DOHH2 (cell line): ENCODE measurements around the gene MACROD2.

Experiments used
- H3F3A ChIP-seq: fragments of 200-600 bp; sonication (generic), shearing (Covaris generic); 2 replicates; pipeline ENCODE4 v1.6.0; 2016; ENCODE audit warnings: antibody characterized with exemption, mild to moderate bottlenecking; ENCODE audit not compliant: control insufficient read depth, insufficient read depth
- H3K27ac ChIP-seq: fragments of 200-600 bp; sonication (generic); 2 replicates; pipeline ENCODE4 v1.5.1; 2014; ENCODE audit warnings: low read depth, mild to moderate bottlenecking, low read length, moderate library complexity
- H3K27me3 ChIP-seq: fragments of 200-600 bp; sonication (generic); 2 replicates; pipeline ENCODE4 v1.6.1; 2014; ENCODE audit warnings: mild to moderate bottlenecking, low read length, mixed read lengths; ENCODE audit not compliant: control insufficient read depth
- H3K36me3 ChIP-seq: fragments of 200-600 bp; sonication (generic); 2 replicates; pipeline ENCODE4 v1.6.1; 2014; ENCODE audit warnings: mild to moderate bottlenecking, low read length, moderate library complexity, mixed read lengths; ENCODE audit not compliant: control insufficient read depth
- H3K4me1 ChIP-seq: fragments of 200-600 bp; sonication (generic); 2 replicates; pipeline ENCODE4 v1.6.1; 2014; ENCODE audit warnings: mild to moderate bottlenecking, low read length, mixed read lengths; ENCODE audit not compliant: control insufficient read depth
- H3K4me2 ChIP-seq: fragments of 200-600 bp; sonication (generic); 2 replicates; pipeline ENCODE4 v1.6.0; 2014; ENCODE audit warnings: mild to moderate bottlenecking, low read length, moderate library complexity
- H3K4me3 ChIP-seq: fragments of 200-600 bp; sonication (generic); 2 replicates; pipeline ENCODE4 v1.5.1; 2014; ENCODE audit warnings: mild to moderate bottlenecking, low read length, mixed read lengths
- H3K79me2 ChIP-seq: fragments of 200-600 bp; sonication (generic); 2 replicates; pipeline ENCODE4 v1.6.1; 2014; ENCODE audit warnings: mild to moderate bottlenecking, low read length, mixed read lengths; ENCODE audit not compliant: control insufficient read depth
- H3K9me2 ChIP-seq: fragments of 200-600 bp; sonication (generic); replicated peaks from 2 replicates; pipeline ENCODE4 v1.6.1; 2014; ENCODE audit warnings: mild to moderate bottlenecking, low read length, mixed read lengths; ENCODE audit not compliant: control insufficient read depth
- H3K9me3 ChIP-seq: fragments of 200-600 bp; sonication (generic); 2 replicates; pipeline ENCODE4 v1.6.1; 2014; ENCODE audit warnings: antibody characterized with exemption, low read length, mixed read lengths; ENCODE audit not compliant: control insufficient read depth, insufficient read depth
- H4K20me1 ChIP-seq: fragments of 200-600 bp; sonication (generic); 2 replicates; pipeline ENCODE4 v1.6.0; 2014; ENCODE audit warnings: low read depth, mild to moderate bottlenecking, antibody characterized with exemption, low read length, moderate library complexity; ENCODE audit not compliant: control insufficient read depth, insufficient read depth
- CTCF ChIP-seq: fragments of 200-600 bp; sonication (generic); IDR thresholded peaks from one replicate; pipeline ENCODE4 v1.5.1; 2014; ENCODE audit warnings: antibody characterized with exemption, mild to moderate bottlenecking, low read depth, low read length; ENCODE audit not compliant: poor library complexity, severe bottlenecking
- EZH2phosphoT487 ChIP-seq: fragments of 200-600 bp; sonication (generic); IDR thresholded peaks from 2 replicates; pipeline ENCODE4 v1.6.1; 2017; ENCODE audit warnings: borderline replicate concordance, mild to moderate bottlenecking, antibody characterized with exemption, low read length, moderate library complexity, mixed read lengths

Gene MACROD2

GRCh38 chr20:14489544-14489943 is 494.2 kb downstream of the MACROD2 start:
- Histone ChIP-seq H3F3A (no peaks in the 10 kb centered on the region), H3K9me3 (no peaks in the 10 kb centered on the region), H3K4me3 (no peak overlapping the region), H3K79me2 (no peaks in the 10 kb centered on the region), H3K27me3 (no peaks in the 10 kb centered on the region), H3K4me2 (no peak overlapping the region), H3K27ac (no peak overlapping the region), H3K36me3 (no peaks in the 10 kb centered on the region), H4K20me1 (no peaks in the 10 kb centered on the region), H3K4me1 (no peaks in the 10 kb centered on the region), H3K9me2 (no peaks in the 10 kb centered on the region)
- TF ChIP-seq CTCF = no peak
- no peak for TF ChIP-seq EZH2phosphoT487

- no peak overlapping the region for H3K4me3 ChIP-seq
- no peaks in the 10 kb centered on the region for H3K79me2 ChIP-seq
- no peak overlapping the region for H3K4me2 ChIP-seq
- no peaks in the 10 kb centered on the region for H3K9me3 ChIP-seq
- no peaks in the 10 kb centered on the region for H4K20me1 ChIP-seq
- no peaks in the 10 kb centered on the region for H3K4me1 ChIP-seq
- TF ChIP-seq EZH2phosphoT487 (no peak), CTCF (no peak)
- no peaks in the 10 kb centered on the region for H3K36me3 ChIP-seq
- no peaks in the 10 kb centered on the region for H3K9me2 ChIP-seq
- H3F3A ChIP-seq = no peaks in the 10 kb centered on the region
- H3K27me3 ChIP-seq = no peaks in the 10 kb centered on the region
- no peak overlapping the region for H3K27ac ChIP-seq
These were observed 496.1 kb downstream of the MACROD2 start for GRCh38 chr20:14491436-14491835.

- H3K79me2 ChIP-seq = no peaks in the 10 kb centered on the region
- H3K36me3 ChIP-seq = no peaks in the 10 kb centered on the region
- no peaks in the 10 kb centered on the region for H3K9me2 ChIP-seq
- H3K4me2 ChIP-seq = no peak overlapping the region
- H3K4me1 ChIP-seq = no peaks in the 10 kb centered on the region
- no peaks in the 10 kb centered on the region for H3K27me3 ChIP-seq
- TF ChIP-seq CTCF (no peak), EZH2phosphoT487 (no peak)
- no peak overlapping the region for H3K4me3 ChIP-seq
- H3K27ac ChIP-seq = no peak overlapping the region
- no peaks in the 10 kb centered on the region for H3F3A ChIP-seq
- H3K9me3 ChIP-seq = no peaks in the 10 kb centered on the region
- H4K20me1 ChIP-seq = no peaks in the 10 kb centered on the region
These were observed 498.1 kb downstream of the MACROD2 start for GRCh38 chr20:14493408-14493807.

GRCh38 chr20:14494355-14494754 is 499.0 kb downstream of the MACROD2 start:
- H3K4me2 ChIP-seq = no peak overlapping the region
- no peaks in the 10 kb centered on the region for H3K9me2 ChIP-seq
- no peaks in the 10 kb centered on the region for H3F3A ChIP-seq
- H4K20me1 ChIP-seq = no peaks in the 10 kb centered on the region
- H3K9me3 ChIP-seq = no peaks in the 10 kb centered on the region
- H3K36me3 ChIP-seq = no peaks in the 10 kb centered on the region
- H3K4me1 ChIP-seq = no peaks in the 10 kb centered on the region
- H3K79me2 ChIP-seq = no peaks in the 10 kb centered on the region
- H3K27ac ChIP-seq = no peak overlapping the region
- TF ChIP-seq EZH2phosphoT487 (no peak), CTCF (no peak)
- H3K27me3 ChIP-seq = no peaks in the 10 kb centered on the region
- H3K4me3 ChIP-seq = no peak overlapping the region
